PFSK-1 (cell line): Measurements from ENCODE around the gene ADAM19.

Source experiments
- FOXP2 ChIP-seq: optimal IDR thresholded peaks from 2 replicates; pipeline ENCODE3; 2011; ENCODE audit warnings: borderline replicate concordance, control low read depth, inconsistent platforms; ENCODE audit not compliant: insufficient read depth; ENCODE audit errors: extremely low read length, extremely low read depth
- POLR2AphosphoS5 ChIP-seq: IDR thresholded peaks from 2 replicates; pipeline ENCODE4 v1.6.1; 2012; ENCODE audit warnings: low read depth, mild to moderate bottlenecking, control low read depth, low read length, moderate library complexity
- SIN3A ChIP-seq: IDR thresholded peaks from 2 replicates; pipeline ENCODE4 v1.6.1; 2012; ENCODE audit warnings: mild to moderate bottlenecking, low read length, moderate library complexity, borderline replicate concordance; ENCODE audit not compliant: insufficient read depth
- TAF1 ChIP-seq: IDR thresholded peaks from 2 replicates; pipeline ENCODE4 v1.6.1; 2012; ENCODE audit warnings: low read length, control low read depth, borderline replicate concordance; ENCODE audit not compliant: insufficient read depth
- TF ChIP-seq, protein P1 (sequence below), 2 experiments: IDR thresholded peaks; 2 replicates each; pipeline versions ENCODE4 v1.6.1 to v1.8.0; 2011 to 2012; ENCODE audit warnings: low read depth in 2 of 2, low read length in 2 of 2, control low read depth in 1 of 2, inconsistent platforms in 1 of 2, mild to moderate bottlenecking in 1 of 2, moderate library complexity in 1 of 2; ENCODE audit not compliant: insufficient read depth in 1 of 2

Gene ADAM19

GRCh38 chr5:157445745-157446411 is 129.7 kb downstream of the ADAM19 start:
- TF ChIP-seq POLR2AphosphoS5 = no peak
- TF ChIP-seq, protein P1, sequence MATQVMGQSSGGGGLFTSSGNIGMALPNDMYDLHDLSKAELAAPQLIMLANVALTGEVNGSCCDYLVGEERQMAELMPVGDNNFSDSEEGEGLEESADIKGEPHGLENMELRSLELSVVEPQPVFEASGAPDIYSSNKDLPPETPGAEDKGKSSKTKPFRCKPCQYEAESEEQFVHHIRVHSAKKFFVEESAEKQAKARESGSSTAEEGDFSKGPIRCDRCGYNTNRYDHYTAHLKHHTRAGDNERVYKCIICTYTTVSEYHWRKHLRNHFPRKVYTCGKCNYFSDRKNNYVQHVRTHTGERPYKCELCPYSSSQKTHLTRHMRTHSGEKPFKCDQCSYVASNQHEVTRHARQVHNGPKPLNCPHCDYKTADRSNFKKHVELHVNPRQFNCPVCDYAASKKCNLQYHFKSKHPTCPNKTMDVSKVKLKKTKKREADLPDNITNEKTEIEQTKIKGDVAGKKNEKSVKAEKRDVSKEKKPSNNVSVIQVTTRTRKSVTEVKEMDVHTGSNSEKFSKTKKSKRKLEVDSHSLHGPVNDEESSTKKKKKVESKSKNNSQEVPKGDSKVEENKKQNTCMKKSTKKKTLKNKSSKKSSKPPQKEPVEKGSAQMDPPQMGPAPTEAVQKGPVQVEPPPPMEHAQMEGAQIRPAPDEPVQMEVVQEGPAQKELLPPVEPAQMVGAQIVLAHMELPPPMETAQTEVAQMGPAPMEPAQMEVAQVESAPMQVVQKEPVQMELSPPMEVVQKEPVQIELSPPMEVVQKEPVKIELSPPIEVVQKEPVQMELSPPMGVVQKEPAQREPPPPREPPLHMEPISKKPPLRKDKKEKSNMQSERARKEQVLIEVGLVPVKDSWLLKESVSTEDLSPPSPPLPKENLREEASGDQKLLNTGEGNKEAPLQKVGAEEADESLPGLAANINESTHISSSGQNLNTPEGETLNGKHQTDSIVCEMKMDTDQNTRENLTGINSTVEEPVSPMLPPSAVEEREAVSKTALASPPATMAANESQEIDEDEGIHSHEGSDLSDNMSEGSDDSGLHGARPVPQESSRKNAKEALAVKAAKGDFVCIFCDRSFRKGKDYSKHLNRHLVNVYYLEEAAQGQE (IDR thresholded peaks at IDR 0.05; ENCODE audit: insufficient read depth in 1 of 2, low read depth in 2 of 2, low read length in 2 of 2) = no peak
- TF ChIP-seq FOXP2 = no peak
- TF ChIP-seq TAF1 = no peak
- TF ChIP-seq SIN3A = no peak

DNA sequence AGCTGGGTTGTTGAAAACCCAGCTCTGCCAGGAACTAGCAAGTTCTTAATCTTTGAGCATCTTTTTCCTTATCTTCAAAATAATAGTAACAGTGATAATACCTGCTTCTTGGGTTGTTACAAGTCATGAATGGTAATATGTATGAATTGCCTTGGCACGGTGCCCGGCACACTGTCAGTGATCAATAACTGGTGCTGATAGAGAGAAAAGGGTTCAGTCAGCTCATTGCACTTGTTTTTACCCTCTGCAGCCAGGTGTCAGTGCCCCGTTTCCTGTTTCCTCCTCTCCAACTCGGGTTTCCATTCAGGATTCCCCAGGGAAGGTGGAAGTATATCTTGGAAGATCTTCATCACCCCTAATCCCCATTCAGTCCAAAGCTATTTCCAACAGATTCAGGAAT is 131.4 kb downstream of the ADAM19 start:
- TF ChIP-seq SIN3A (no peak), POLR2AphosphoS5 (no peak), TAF1 (no peak), FOXP2 (no peak)
- TF ChIP-seq, protein P1 (IDR thresholded peaks at IDR 0.05; ENCODE audit: insufficient read depth in 1 of 2, low read depth in 2 of 2, low read length in 2 of 2) = no peak

DNA sequence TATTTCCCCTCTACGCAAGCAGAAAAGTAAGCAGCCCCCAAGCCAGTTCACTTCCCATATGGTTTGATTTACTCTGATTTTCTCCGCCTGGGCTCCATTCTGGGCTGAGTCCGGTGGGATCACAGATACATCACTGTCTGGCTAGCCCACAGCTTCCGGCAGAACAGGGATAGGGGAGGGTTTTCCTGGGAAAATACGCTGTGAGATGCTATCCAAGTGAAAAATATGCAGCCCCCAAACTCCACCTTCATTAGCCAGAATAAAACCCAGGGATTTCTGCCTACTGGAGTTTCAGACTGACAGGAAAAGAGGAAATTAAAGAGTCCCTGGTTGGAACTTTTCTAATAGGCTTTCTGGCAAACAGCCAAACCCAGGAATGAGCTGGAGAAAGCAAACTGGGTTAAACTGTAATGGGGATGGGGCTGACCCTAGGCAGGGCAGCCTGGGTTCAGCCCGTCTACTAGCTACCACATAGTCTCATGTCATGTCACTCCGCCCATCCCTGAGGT is 132.5 kb downstream of the ADAM19 start:
- TF ChIP-seq, protein P1 (IDR thresholded peaks at IDR 0.05; ENCODE audit: insufficient read depth in 1 of 2, low read depth in 2 of 2, low read length in 2 of 2) = peak in 1 of 2 experiments; percentile 21; a peak in 1 of 4 replicates
- TF ChIP-seq POLR2AphosphoS5 (no peak), SIN3A (no peak), FOXP2 (no peak)

DNA sequence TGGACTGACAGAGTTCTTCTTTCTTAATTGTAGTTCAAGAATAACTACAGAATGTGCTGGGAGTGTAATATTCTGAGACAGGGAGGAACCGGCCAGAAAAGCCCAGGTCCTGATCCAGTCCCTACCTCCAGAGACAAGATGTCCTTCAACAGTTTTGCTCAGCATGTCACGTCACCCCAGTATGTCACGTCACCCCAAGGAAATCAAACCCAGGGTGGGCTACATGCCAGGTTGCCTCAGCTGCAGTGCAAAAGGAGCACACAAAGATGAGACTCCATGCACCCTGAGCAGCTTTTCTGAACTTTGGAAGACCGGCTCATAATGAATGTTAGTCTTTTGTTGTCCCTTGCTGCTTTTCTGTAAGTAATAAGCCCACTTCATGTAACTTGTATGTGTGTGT is 141.5 kb downstream of the ADAM19 start:
- no peak for TF ChIP-seq POLR2AphosphoS5

DNA sequence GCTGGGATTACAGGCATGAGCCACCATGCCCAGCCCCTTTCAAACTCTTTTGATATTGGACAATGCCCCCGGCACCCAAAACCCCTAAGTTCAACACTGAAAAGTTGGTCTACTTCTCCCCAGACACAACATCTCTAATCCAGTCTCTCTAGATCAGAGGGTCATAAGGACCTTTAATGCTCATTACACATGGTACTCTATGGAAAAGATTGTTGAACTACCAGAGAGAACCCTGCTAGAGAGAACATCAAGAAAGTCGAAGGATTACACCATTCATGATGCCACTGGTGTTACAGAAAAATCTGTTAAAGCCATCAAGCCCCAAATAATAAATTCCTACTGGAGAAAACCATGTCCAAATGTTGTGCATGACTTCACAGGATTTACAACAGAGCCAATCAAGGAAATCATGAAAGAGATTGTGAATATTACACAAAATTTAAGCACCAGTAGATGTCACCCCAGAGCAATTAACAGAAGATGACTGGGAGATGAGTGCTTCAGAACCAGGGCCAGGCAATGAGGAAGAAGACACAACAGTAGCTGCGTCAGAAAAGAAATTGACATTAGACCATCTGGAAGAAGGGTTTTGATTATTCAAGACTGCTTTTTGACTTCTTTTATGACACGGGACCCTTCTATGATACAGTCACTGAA is 143.9 kb downstream of the ADAM19 start:
- TF ChIP-seq FOXP2 (no peak), TAF1 (no peak), POLR2AphosphoS5 (no peak), SIN3A (no peak)
- TF ChIP-seq, protein P1 (IDR thresholded peaks at IDR 0.05; ENCODE audit: insufficient read depth in 1 of 2, low read depth in 2 of 2, low read length in 2 of 2) = no peak
